Astrocyte of the spinal cord (primary cell): ENCODE results near the gene PNISR.

Experiments used
- DNase-seq: peaks from one replicate; pipeline ENCODE4 v3.0.0; 2011; ENCODE audit warnings: low read depth, low spot score
- H3K4me3 ChIP-seq: 2 replicates; pipeline ENCODE4 v1.5.1; 2011; ENCODE audit warnings: low read depth, mild to moderate bottlenecking, low read length, moderate library complexity
- in situ Hi-C: cut with HindIII; loops from 2 replicates; pipeline ENCODE4 v1.10.0; 2017; ENCODE audit warnings: low sequenced_read_pairs
- TF ChIP-seq, protein P1 (sequence below): IDR thresholded peaks from 2 replicates; pipeline ENCODE4 v1.5.1; 2012; ENCODE audit warnings: low read depth, mild to moderate bottlenecking, low read length, inconsistent platforms

The PNISR gene

GRCh38 chr6:99409672-99410071, 15.4 kb downstream of the PNISR start:
- TF ChIP-seq, protein P1, sequence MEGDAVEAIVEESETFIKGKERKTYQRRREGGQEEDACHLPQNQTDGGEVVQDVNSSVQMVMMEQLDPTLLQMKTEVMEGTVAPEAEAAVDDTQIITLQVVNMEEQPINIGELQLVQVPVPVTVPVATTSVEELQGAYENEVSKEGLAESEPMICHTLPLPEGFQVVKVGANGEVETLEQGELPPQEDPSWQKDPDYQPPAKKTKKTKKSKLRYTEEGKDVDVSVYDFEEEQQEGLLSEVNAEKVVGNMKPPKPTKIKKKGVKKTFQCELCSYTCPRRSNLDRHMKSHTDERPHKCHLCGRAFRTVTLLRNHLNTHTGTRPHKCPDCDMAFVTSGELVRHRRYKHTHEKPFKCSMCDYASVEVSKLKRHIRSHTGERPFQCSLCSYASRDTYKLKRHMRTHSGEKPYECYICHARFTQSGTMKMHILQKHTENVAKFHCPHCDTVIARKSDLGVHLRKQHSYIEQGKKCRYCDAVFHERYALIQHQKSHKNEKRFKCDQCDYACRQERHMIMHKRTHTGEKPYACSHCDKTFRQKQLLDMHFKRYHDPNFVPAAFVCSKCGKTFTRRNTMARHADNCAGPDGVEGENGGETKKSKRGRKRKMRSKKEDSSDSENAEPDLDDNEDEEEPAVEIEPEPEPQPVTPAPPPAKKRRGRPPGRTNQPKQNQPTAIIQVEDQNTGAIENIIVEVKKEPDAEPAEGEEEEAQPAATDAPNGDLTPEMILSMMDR: no peak
- no peak for DNase-seq
- no peak overlapping the region for H3K4me3 ChIP-seq
- in situ Hi-C loops: no loop called here

GRCh38 chr6:99407076-99407475, 18.0 kb downstream of the PNISR start:
- in situ Hi-C loops: no loop called here
- DNase-seq: no peak
- TF ChIP-seq, protein P1: no peak
- H3K4me3 ChIP-seq: no peak overlapping the region

GRCh38 chr6:99402448-99402847, 22.7 kb downstream of the PNISR start:
- no peak overlapping the region for H3K4me3 ChIP-seq
- in situ Hi-C loops: no loop called here
- DNase-seq: no peak
- TF ChIP-seq, protein P1: no peak

- DNase-seq: no peak
- TF ChIP-seq, protein P1: no peak
- H3K4me3 ChIP-seq: no peak overlapping the region
- in situ Hi-C loops: no loop called here
These were observed 27.8 kb downstream of the PNISR start for GRCh38 chr6:99397287-99397686.

DNA sequence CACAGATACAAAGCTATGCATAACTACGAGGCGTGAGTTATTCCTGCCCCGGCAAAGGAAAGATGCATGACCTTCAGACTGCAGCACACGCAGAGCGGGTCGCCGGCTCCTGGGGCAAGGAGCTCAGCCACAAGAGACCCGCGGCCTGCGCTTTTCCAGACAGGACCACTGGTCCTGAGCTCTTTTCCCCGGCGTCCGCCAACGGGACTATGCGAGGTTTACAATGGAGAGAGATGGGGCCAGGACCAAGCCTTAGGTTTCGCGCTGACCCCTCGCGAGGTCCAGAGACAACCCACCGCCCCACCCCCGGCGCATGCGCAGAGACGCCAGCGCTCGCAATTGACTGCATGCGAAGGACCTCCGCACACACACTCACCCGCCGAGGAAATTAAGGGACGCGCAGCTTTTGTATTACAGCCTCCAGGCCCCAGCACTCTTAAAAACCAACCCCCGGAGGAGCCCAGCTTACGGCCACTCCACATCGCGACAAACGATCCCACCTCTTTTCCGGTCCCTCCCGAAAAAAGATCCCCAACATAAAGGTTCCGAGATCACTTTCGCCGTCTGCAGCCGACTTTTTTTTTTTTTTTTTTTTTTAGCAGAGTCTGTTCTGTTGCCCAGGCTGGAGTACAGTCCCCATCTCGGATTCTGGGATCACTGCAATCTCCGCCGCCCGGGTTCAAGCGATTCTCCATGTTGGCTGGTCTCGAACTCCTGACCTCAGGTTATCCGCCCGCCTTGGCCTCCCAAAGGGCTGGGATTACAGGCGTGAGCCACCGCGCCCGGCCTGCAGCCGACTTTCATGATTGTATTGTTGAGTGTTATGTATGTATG, 31.2 kb downstream of the PNISR start, which contains the start of gene COQ3:
COQ3 (minus strand) TSS at position 498 of the 834 bp plus-strand sequence; CDS start at position 482, 16 bp downstream.
- H3K4me3 ChIP-seq: peak within 1 kb of the TSS; percentile 87
- in situ Hi-C loops: no loop called here
- peak; percentile 81 for DNase-seq
- TF ChIP-seq, protein P1: no peak

DNA sequence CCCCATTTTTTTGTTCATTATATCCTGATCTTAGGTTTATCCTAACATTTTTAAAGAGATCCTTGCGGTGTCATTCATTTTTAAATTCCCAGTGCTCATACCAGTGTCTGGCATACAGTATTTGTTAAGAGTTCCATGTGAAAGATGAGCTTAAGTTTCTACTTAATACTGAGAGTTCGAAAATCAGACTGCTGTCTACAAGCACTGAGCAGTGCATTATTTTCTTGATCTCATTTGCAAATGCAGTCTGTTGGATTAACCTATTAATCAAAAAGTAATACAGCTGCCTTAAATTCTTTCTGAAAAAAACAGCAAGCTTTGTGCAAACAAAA, 31.8 kb downstream of the PNISR start:
- TF ChIP-seq, protein P1: no peak
- no peak for DNase-seq
- peak overlapping the region; percentile 87 for H3K4me3 ChIP-seq
- in situ Hi-C loops: no loop called here
